Heart left ventricle (tissue), 16 donors: ENCODE data around the gene RAB6B. TPM values are rescaled to one million over a fixed set of nuclear protein-coding genes. Genes with fewer than 3 reads are reported as not detected.
A peak's percentile ranks its signal among the peaks of the same experiment; 100 is the strongest.

ENCODE experiments used
- ATAC-seq, 4 donors: fragments of 200-7000 bp; cut with Tn5 transposase; one replicate each; pipeline ENCODE4 v1.9.1; 2020 to 2022; ENCODE audit warnings: moderate library complexity in 4 of 4, mild to moderate bottlenecking in 3 of 4, moderate number of reproducible peaks in 1 of 4
- DNase-seq, 5 donors: peaks; one replicate each; pipeline ENCODE4 v3.0.0-alpha.2; 2020
- H3K27ac ChIP-seq, 12 donors: fragments of 200-600 bp; sonication (generic) in 4 of 12; one replicate each; pipeline versions ENCODE4 v1.5.0 to v1.8.0; 2016 to 2022; ENCODE audit warnings: mild to moderate bottlenecking in 2 of 12
- H3K27me3 ChIP-seq, 9 donors: fragments of 200-600 bp; sonication (generic) in 2 of 9; one replicate each; pipeline versions ENCODE4 v1.5.1 to v1.8.0; 2016 to 2022; ENCODE audit warnings: mild to moderate bottlenecking in 3 of 9
- H3K36me3 ChIP-seq, 9 donors: fragments of 200-600 bp; sonication (generic) in 2 of 9; one replicate each; pipeline versions ENCODE4 v1.5.0 to v1.8.0; 2018 to 2022; ENCODE audit warnings: mild to moderate bottlenecking in 2 of 9
- H3K4me1 ChIP-seq, 12 donors: fragments of 200-600 bp; sonication (generic) in 4 of 12; one replicate each; pipeline versions ENCODE4 v1.5.0 to v1.8.0; 2016 to 2022; ENCODE audit warnings: mild to moderate bottlenecking in 3 of 12
- H3K4me3 ChIP-seq, 12 donors: fragments of 200-600 bp; sonication (generic) in 4 of 12; one replicate each; pipeline versions ENCODE4 v1.5.0 to v1.8.0; 2017 to 2022; ENCODE audit warnings: mild to moderate bottlenecking in 9 of 12, moderate library complexity in 4 of 12
- H3K9me3 ChIP-seq, 12 donors: fragments of 200-600 bp; sonication (generic) in 4 of 12; one replicate each; pipeline versions ENCODE4 v1.5.0 to v1.8.0; 2016 to 2022; ENCODE audit warnings: mild to moderate bottlenecking in 1 of 12
- POLR2A ChIP-seq, 2 donors: fragments of 450-650 bp; IDR thresholded peaks; one replicate each; pipeline ENCODE4 v1.6.1; 2017; ENCODE audit warnings: antibody characterized with exemption in 2 of 2, mild to moderate bottlenecking in 2 of 2, moderate library complexity in 2 of 2
- WGBS, 4 donors: extraction: QIAGEN DNeasy Blood & Tissue Kit in 2 of 4; methylation state at CpG; one replicate each; pipeline versions ENCODE4 v1.1.5 to v1.1.7; 2013 to 2018; 5-methylcytosine and 5-hydroxymethylcytosine counted together
- intact Hi-C, 10 donors: fragments of 100-400 bp; cut with DNase I; formaldehyde crosslinking; loops; one replicate each; pipeline versions ENCODE4 v1.11.1 to v1.14.2; 2022
- polyA plus RNA-seq, 2 donors: library from polyadenylated mRNA; stranded (reverse); fragments of 200-250 nt; gene quantifications; one replicate each; pipeline ENCODE4 v1.2.3, GENCODE V29; 2013
- total RNA-seq, 9 donors: library from RNA; depleted of rRNA in 2 of 9; stranded (reverse); fragments of >200 nt in 2 of 9; fragmentation: NEBNext Ultra II Directional in 3 of 9; extraction: Animal tissue kit (Norgen Biotek cat#: 25700) in 3 of 9; gene quantifications; one replicate each; pipeline versions ENCODE4 v1.1.0 to v1.2.4, GENCODE V29; 2016 to 2023
- TF ChIP-seq, protein P1 (sequence below), 12 donors: fragments of 200-600 bp; sonication (generic) in 4 of 12; IDR thresholded peaks; one replicate each; pipeline versions ENCODE4 v1.5.0 to v1.8.0; 2018 to 2022; ENCODE audit warnings: antibody characterized with exemption in 12 of 12, mild to moderate bottlenecking in 5 of 12
- donor health status: ischemic (EF 13 %, LVEDD 7.1; RV severe dilation, severe dysfunction).
- donor health status: healthy with polysubstance abuse.
- donor health status: DM: no; HTN: yes; CAD: no.
- donor health status: DM: no; HTN: no; CAD: no.
- donor health status: ischemic (EF 25% LVEDD 6.9; RV normal size, moderate dysfunction).
- donor health status: ischemic (EF 25% LVEDD 5.7; RV mildly dilated, moderate dysfunction).
- donor health status: healthy.
- donor health status: DM: yes; HTN: yes; CAD: no.
- donor health status: ischemic (EF 35%, LVEDD 5.7; RV mildly dilated, moderate dysfunction).
- donor health status: nonischemic (EF 11% LVEDD 7.7; RV severe dilation, severe dysfunction).
- donor health status: DM: yes; HTN: yes; CAD: no.
- donor health status: PGD.
- donor health status: ischemic (EF 29% LVEDD 5.4; RV normal size, mild dysfunction).
- donor health status: nonischemic (EF 23%, LVEDD 6.1; RV moderate dilation, normal function).

Gene RAB6B
- total and polyA plus RNA-seq, 11 donors: 12.4 to 57.2 (median 43.1) TPM

DNA sequence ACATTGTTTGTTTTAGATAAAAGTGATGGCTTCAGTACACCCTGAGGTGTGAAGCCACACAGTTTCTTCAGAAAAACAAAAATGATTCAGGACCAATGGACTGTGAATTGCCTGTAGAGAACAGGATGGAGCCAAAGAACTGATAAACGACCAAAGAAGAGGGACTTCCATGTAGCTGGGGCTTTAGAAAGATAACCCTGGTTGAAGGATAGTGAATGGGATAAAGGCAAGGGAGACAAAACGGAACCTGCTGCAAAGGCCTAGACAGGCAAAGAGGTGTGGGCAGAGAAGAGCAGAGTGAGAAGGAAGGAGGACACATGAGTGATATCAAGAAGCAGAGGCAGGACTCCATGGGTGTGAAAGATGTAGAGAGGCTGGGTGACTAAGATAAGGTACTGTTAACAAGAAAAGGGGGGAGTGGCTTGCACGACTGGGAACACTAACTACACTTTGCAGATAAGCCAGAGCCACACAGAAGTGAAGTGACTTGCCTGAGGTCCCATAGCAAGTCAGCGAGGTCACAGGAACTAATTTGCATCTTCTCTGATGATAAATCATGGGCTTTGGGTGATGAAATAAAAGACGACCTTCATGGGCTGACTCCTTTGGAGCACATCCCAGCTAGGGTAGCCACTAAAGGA, 44.3 kb downstream of the RAB6B start:
- H3K4me1 ChIP-seq: peaks cover 0 to 33% (median 13%) of the 10 kb centered on the region in 12 donors
- H3K27ac ChIP-seq: no peak overlapping the region
- H3K36me3 ChIP-seq: no peaks in the 10 kb centered on the region
- no peaks in the 10 kb centered on the region for H3K9me3 ChIP-seq
- WGBS, 4 donors: 55 to 61% (median 58%) methylated on average over 5 of the region's 5 CpGs
- H3K4me3 ChIP-seq: no peak overlapping the region
- TF ChIP-seq, protein P1, sequence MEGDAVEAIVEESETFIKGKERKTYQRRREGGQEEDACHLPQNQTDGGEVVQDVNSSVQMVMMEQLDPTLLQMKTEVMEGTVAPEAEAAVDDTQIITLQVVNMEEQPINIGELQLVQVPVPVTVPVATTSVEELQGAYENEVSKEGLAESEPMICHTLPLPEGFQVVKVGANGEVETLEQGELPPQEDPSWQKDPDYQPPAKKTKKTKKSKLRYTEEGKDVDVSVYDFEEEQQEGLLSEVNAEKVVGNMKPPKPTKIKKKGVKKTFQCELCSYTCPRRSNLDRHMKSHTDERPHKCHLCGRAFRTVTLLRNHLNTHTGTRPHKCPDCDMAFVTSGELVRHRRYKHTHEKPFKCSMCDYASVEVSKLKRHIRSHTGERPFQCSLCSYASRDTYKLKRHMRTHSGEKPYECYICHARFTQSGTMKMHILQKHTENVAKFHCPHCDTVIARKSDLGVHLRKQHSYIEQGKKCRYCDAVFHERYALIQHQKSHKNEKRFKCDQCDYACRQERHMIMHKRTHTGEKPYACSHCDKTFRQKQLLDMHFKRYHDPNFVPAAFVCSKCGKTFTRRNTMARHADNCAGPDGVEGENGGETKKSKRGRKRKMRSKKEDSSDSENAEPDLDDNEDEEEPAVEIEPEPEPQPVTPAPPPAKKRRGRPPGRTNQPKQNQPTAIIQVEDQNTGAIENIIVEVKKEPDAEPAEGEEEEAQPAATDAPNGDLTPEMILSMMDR (IDR thresholded peaks at IDR 0.05): no peak
- TF ChIP-seq POLR2A (IDR thresholded peaks at IDR 0.05): no peak
- no peak for DNase-seq
- no peak for ATAC-seq
- no peaks in the 10 kb centered on the region for H3K27me3 ChIP-seq
- intact Hi-C loops: loop anchor here in 1 of 10 donors (5.0 kb wide), 1 partner anchor 41 kb away; no protein-coding TSS in a partner anchor

DNA sequence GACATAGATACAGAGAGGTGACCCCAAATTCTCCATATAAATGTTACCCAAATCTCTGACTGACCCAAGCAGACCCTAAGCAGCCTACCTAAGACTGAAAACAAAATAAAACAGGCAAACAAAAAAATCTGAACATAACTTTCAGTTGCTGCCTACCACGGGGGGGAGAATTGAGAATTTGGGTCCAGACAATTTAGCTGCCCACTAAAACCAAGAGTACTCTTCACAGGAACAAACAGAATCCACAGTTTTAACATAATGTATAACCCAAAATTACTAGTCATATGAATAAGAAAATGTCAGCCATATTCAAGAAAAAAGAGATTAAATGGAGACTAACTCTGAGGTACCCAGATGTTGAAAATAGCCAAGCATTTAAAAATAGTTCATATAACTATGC, 45.6 kb downstream of the RAB6B start:
- ATAC-seq (no peak), DNase-seq (no peak)
- Histone ChIP-seq H3K4me3 (no peak overlapping the region), H3K36me3 (no peaks in the 10 kb centered on the region), H3K4me1 (peaks cover 0 to 21% (median 10%) of the 10 kb centered on the region in 12 donors), H3K27ac (no peak overlapping the region), H3K9me3 (peaks cover 0 to 4% (median 0%) of the 10 kb centered on the region in 12 donors), H3K27me3 (no peaks in the 10 kb centered on the region)
- WGBS, 4 donors: 90 to 97% (median 96%) methylated on average over 1 of the region's 1 CpG
- no peak for TF ChIP-seq POLR2A (IDR thresholded peaks at IDR 0.05)
- TF ChIP-seq, protein P1 (IDR thresholded peaks at IDR 0.05): no peak
- intact Hi-C loops: loop anchor here in 1 of 10 donors (5.0 kb wide), 1 partner anchor 42 kb away; no protein-coding TSS in a partner anchor

DNA sequence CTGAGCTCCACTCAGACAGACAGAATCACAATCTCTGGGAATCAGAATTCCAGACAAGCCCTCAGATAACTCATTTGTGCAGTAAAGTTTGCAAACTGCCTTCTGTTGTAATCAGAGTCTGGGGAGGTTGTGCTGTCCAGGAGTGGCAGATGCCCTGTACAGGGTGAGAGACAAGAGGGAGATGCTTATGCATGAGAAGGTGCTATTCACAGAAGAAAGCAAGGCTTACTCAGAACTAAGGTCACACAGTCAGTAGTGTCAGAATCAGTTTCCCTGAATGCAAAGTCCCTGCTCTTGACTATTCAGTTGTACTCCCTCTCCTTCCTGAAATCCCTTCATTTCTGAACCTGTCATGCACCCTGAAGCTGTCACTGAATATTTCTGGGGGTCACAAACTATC, 46.3 kb downstream of the RAB6B start:
- Histone ChIP-seq H3K4me3 (no peak overlapping the region), H3K9me3 (peaks cover 0 to 4% (median 0%) of the 10 kb centered on the region in 12 donors), H3K36me3 (no peaks in the 10 kb centered on the region), H3K27ac (no peak overlapping the region), H3K27me3 (no peaks in the 10 kb centered on the region), H3K4me1 (peaks cover 0 to 14% (median 7%) of the 10 kb centered on the region in 12 donors)
- intact Hi-C loops: loop anchor here in 1 of 10 donors (5.0 kb wide), 1 partner anchor 33 kb away; no protein-coding TSS in a partner anchor
- TF ChIP-seq POLR2A (IDR thresholded peaks at IDR 0.05): no peak
- TF ChIP-seq, protein P1 (IDR thresholded peaks at IDR 0.05): no peak
- ATAC-seq (no peak), DNase-seq (no peak)

- Histone ChIP-seq H3K4me1 (peaks cover 0 to 13% (median 0%) of the 10 kb centered on the region in 12 donors), H3K27me3 (no peaks in the 10 kb centered on the region), H3K4me3 (no peak overlapping the region), H3K27ac (no peak overlapping the region), H3K9me3 (peaks cover 0 to 4% (median 0%) of the 10 kb centered on the region in 12 donors), H3K36me3 (peaks cover 0 to 6% (median 0%) of the 10 kb centered on the region in 9 donors)
- DNase-seq (peak in 1 of 5 donors; percentile 13), ATAC-seq (no peak)
- TF ChIP-seq, protein P1 (IDR thresholded peaks at IDR 0.05): no peak
- no peak for TF ChIP-seq POLR2A (IDR thresholded peaks at IDR 0.05)
- WGBS, 4 donors: 92 to 96% (median 94%) methylated on average over 4 of the region's 4 CpGs
- intact Hi-C loops: loop anchor here in 1 of 10 donors (5.0 kb wide), 1 partner anchor 37 kb away; no protein-coding TSS in a partner anchor
These were observed 50.6 kb downstream of the RAB6B start for GRCh38 chr3:133845127-133845526.
